Measurements from ENCODE around the gene ANKRD1.
"Not testable (repeated sequence)": the region's sequence is repeated elsewhere in the genome, so short reads cannot be mapped to it uniquely, and the experiment has no call there.

Gene ANKRD1

GRCh38 chr10:90911133-90912051, 9.5 kb downstream of the ANKRD1 start:
- no peak for FAIRE-seq

- FAIRE-seq, result no peak
Measured at GRCh38 chr10:90906596-90906995, 14.3 kb downstream of the ANKRD1 start.

GRCh38 chr10:90905925-90906324, 15.0 kb downstream of the ANKRD1 start:
- no peak for FAIRE-seq

GRCh38 chr10:90896916-90897315, 24.0 kb downstream of the ANKRD1 start:
- FAIRE-seq, result not testable (repeated sequence)

GRCh38 chr10:90893190-90893589, 27.7 kb downstream of the ANKRD1 start:
- no peak for FAIRE-seq

GRCh38 chr10:90890347-90890746, 30.5 kb downstream of the ANKRD1 start:
- no peak for FAIRE-seq

- FAIRE-seq, result no peak
Measured at GRCh38 chr10:90889636-90890035, 31.3 kb downstream of the ANKRD1 start.

- no peak for FAIRE-seq
Measured at GRCh38 chr10:90888387-90888786, 32.5 kb downstream of the ANKRD1 start.

- FAIRE-seq, result no peak
Measured at GRCh38 chr10:90887555-90887954, 33.3 kb downstream of the ANKRD1 start.

- no peak for FAIRE-seq
Measured at GRCh38 chr10:90885176-90885575, 35.7 kb downstream of the ANKRD1 start.

- no peak for FAIRE-seq
Measured at GRCh38 chr10:90884431-90884830, 36.5 kb downstream of the ANKRD1 start.

- FAIRE-seq, result peak; percentile 99
Measured at GRCh38 chr10:90880059-90880719, 40.7 kb downstream of the ANKRD1 start.

- no peak for FAIRE-seq
Measured at GRCh38 chr10:90879062-90879461, 41.8 kb downstream of the ANKRD1 start.

GRCh38 chr10:90872648-90873020, 48.3 kb downstream of the ANKRD1 start:
- no peak for FAIRE-seq

GRCh38 chr10:90871766-90872647, 48.9 kb downstream of the ANKRD1 start, which contains the start of gene RPP30:
Gene RPP30 (plus strand): TSS chr10:90871974. CDS start chr10:90871987, 13 bp downstream.
- FAIRE-seq, result peak; percentile 81

- no peak for FAIRE-seq
Measured at GRCh38 chr10:90871279-90871765, 49.6 kb downstream of the ANKRD1 start.

- FAIRE-seq, result no peak
Measured at GRCh38 chr10:90866050-90866598, 54.8 kb downstream of the ANKRD1 start.

GRCh38 chr10:90865401-90865800, 55.5 kb downstream of the ANKRD1 start:
- no peak for FAIRE-seq

GRCh38 chr10:90862908-90863514, 57.9 kb downstream of the ANKRD1 start:
- peak; percentile 98 for FAIRE-seq

Data from islet of Langerhans (tissue), 1 donor.